ENCODE data around the gene EEF1A1. TPM values are rescaled to one million over a fixed set of nuclear protein-coding genes. Genes with fewer than 3 reads are reported as not detected.
A peak's percentile ranks its signal among the peaks of the same experiment; 100 is the strongest.
"Not testable (repeated sequence)": the region's sequence is repeated elsewhere in the genome, so short reads cannot be mapped to it uniquely, and the experiment has no call there.

Gene EEF1A1
- total RNA-seq (2022), result 5,799 and 7,052 TPM in 2 replicates
- percentile 100 among the genes with signal in this experiment for Bru-seq, nascent RNA
- BruChase-seq, experiment 1, labeled RNA remaining after a 6-hour chase, result percentile 100 among the genes with signal in this experiment
- percentile 100 among the genes with signal in this experiment for BruChase-seq, experiment 2, labeled RNA remaining after a 2-hour chase
- long read RNA-seq, full-length matches to known transcripts, result 891 of 1,345 reads
- long read RNA-seq, partial matches to known transcripts, result 333 of 1,345 reads
- long read RNA-seq, other reads (novel, unspliced or antisense), result 121 of 1,345 reads

- intact Hi-C loops (cut with micrococcal nuclease; ENCODE audit: unreplicated experiment), result loop anchor here (1.0 to 5.0 kb wide), 2 partner anchors 46 to 59 kb away; no protein-coding TSS in a partner anchor
- Mint-ChIP-seq H3K36me3 (ENCODE audit: insufficient read depth, unreplicated experiment) (peaks cover 82% of the 10 kb centered on the region), H3K9me3 (ENCODE audit: low read depth, unreplicated experiment) (no peaks in the 10 kb centered on the region), H3K4me1 (ENCODE audit: low read depth, unreplicated experiment) (peaks cover 13% of the 10 kb centered on the region), H3K27ac (ENCODE audit: unreplicated experiment) (peak within 1 kb of the TSS; percentile 99), H3K27me3 (ENCODE audit: unreplicated experiment) (peaks cover 21% of the 10 kb centered on the region), H3K4me3 (ENCODE audit: low read depth, unreplicated experiment) (peak within 1 kb of the TSS; percentile 92)
- peak; percentile 99 for DNase-seq
- no peak for TF ChIP-seq CTCF (IDR thresholded peaks at IDR 0.05; ENCODE audit: unreplicated experiment)
- CTCF ChIA-PET, result interaction anchor here (1.0 to 1.5 kb wide), 5 partner anchors 45 to 132 kb away, joined by 4 to 15 read pairs (median 5); partner anchors contain the start of genes CGAS and DDX43
- BruUV-seq (replicated peaks), result no TSS peak
Measured at GRCh38 chr6:73520688-73521350, at the start of gene EEF1A1. TSS of gene EEF1A1 (minus strand) at chr6:73521032. CDS start at chr6:73520026, 1,006 bp downstream.

- no peaks in the 10 kb centered on the region for H3K27me3 Mint-ChIP-seq (ENCODE audit: unreplicated experiment)
- intact Hi-C loops (cut with micrococcal nuclease; ENCODE audit: unreplicated experiment), result loop anchor here (5.0 kb wide), 1 partner anchor 47 kb away; the partner anchor contains the start of gene EEF1A1
- CTCF ChIA-PET, result interaction anchor here (1.7 kb wide), 1 partner anchor 11 kb away, joined by 6 read pairs; no protein-coding TSS in a partner anchor
- no peak overlapping the region for H3K4me3 Mint-ChIP-seq (ENCODE audit: low read depth, unreplicated experiment)
- BruUV-seq (replicated peaks), result no TSS peak
- H3K27ac Mint-ChIP-seq (ENCODE audit: unreplicated experiment), result no peak overlapping the region
- no peak for TF ChIP-seq CTCF (IDR thresholded peaks at IDR 0.05; ENCODE audit: unreplicated experiment)
- DNase-seq, result no peak
- no peaks in the 10 kb centered on the region for H3K9me3 Mint-ChIP-seq (ENCODE audit: low read depth, unreplicated experiment)
- peaks cover 19% of the 10 kb centered on the region for H3K4me1 Mint-ChIP-seq (ENCODE audit: low read depth, unreplicated experiment)
- H3K36me3 Mint-ChIP-seq (ENCODE audit: insufficient read depth, unreplicated experiment), result peaks cover 9% of the 10 kb centered on the region
Measured at GRCh38 chr6:73569121-73569520, 48.3 kb upstream of the EEF1A1 start.

GRCh38 chr6:73566954-73567591 is 46.2 kb upstream of the EEF1A1 start:
- BruUV-seq (replicated peaks), result no TSS peak
- CTCF ChIA-PET, result interaction anchor here (0.8 to 1.3 kb wide), 3 partner anchors 13 to 45 kb away, joined by 3 to 8 read pairs (median 4); no protein-coding TSS in a partner anchor

DNA sequence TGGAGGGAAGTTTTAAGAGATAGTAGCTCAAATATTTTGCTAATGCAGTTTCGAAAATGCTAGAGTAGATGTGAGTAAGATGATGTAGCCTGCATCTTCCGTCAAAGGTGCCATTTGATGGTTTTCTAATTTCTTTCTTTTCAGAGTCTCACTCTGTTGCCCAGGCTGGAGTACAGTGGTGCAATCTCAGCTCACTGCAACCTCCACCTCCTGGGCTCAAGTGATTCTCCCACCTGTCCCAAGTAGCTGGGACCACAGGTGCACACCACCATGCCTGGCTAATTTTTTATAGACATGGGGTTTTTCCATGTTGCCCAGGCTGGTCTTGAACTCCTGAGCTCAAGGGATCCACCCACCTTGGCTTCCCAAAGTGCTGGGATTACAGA is 45.6 kb upstream of the EEF1A1 start:
- not testable (repeated sequence) for H3K27me3 Mint-ChIP-seq (ENCODE audit: unreplicated experiment); DNase-seq; H3K9me3 Mint-ChIP-seq (ENCODE audit: low read depth, unreplicated experiment); BruUV-seq (replicated peaks); H3K36me3 Mint-ChIP-seq (ENCODE audit: insufficient read depth, unreplicated experiment); H3K4me3 Mint-ChIP-seq (ENCODE audit: low read depth, unreplicated experiment)
- peak overlapping the region; percentile 79 for H3K27ac Mint-ChIP-seq (ENCODE audit: unreplicated experiment)
- peaks cover 23% of the 10 kb centered on the region for H3K4me1 Mint-ChIP-seq (ENCODE audit: low read depth, unreplicated experiment)
- intact Hi-C loops (cut with micrococcal nuclease; ENCODE audit: unreplicated experiment), result loop anchor here (5.0 kb wide), 1 partner anchor 44 kb away; the partner anchor contains the start of gene EEF1A1
- CTCF ChIA-PET, result interaction anchor here (0.8 to 1.3 kb wide), 3 partner anchors 14 to 45 kb away, joined by 3 to 8 read pairs (median 4); no protein-coding TSS in a partner anchor

More at GRCh38 chr6:73566954-73567591, 46.2 kb upstream of the EEF1A1 start:
- Mint-ChIP-seq H3K27me3 (ENCODE audit: unreplicated experiment) (no peaks in the 10 kb centered on the region), H3K4me1 (ENCODE audit: low read depth, unreplicated experiment) (peaks cover 23% of the 10 kb centered on the region), H3K9me3 (ENCODE audit: low read depth, unreplicated experiment) (no peaks in the 10 kb centered on the region), H3K27ac (ENCODE audit: unreplicated experiment) (peak overlapping the region; percentile 79), H3K36me3 (ENCODE audit: insufficient read depth, unreplicated experiment) (peaks cover 9% of the 10 kb centered on the region), H3K4me3 (ENCODE audit: low read depth, unreplicated experiment) (peak overlapping the region; percentile 15)
- no peak for TF ChIP-seq CTCF (IDR thresholded peaks at IDR 0.05; ENCODE audit: unreplicated experiment)
- DNase-seq, result peak; percentile 86
- intact Hi-C loops (cut with micrococcal nuclease; ENCODE audit: unreplicated experiment), result loop anchor here (5.0 kb wide), 1 partner anchor 45 kb away; the partner anchor contains the start of gene EEF1A1

Measured in Calu3 (cell line).